HG02623 (cell line): Measurements from ENCODE around the gene TP53TG5.
A peak's percentile ranks its signal among the peaks of the same experiment; 100 is the strongest.

ENCODE experiments used
- ATAC-seq: cut with Tn5 transposase; IDR thresholded peaks from one replicate; pipeline ENCODE4 v1.9.1; 2021; ENCODE audit warnings: moderate library complexity; ENCODE audit not compliant: unreplicated experiment

TP53TG5 gene

GRCh38 chr20:45405571-45406259, 27.6 kb upstream of the TP53TG5 start:
- ATAC-seq = no peak

DNA sequence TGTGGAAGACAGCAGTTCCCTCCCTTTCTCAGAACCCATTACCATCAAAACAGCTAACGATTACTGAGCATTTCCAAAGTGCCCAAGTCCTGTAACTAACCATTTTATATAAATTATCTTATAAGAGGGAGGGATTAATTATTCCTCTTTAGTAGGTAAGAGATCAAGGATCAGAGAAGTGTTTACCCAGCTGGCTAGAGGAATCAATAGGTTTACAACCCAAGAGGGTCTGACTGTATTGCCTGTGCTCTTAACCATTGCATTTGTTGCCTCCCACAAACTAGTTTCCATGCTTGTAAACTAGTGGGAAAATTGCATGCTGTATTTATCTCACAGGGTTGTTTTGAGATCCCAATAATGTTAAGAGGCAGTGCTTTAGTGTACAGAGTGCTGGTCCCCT, 26.3 kb upstream of the TP53TG5 start:
- ATAC-seq = no peak

- no peak for ATAC-seq
Observed at GRCh38 chr20:45402946-45403345, 24.8 kb upstream of the TP53TG5 start.

DNA sequence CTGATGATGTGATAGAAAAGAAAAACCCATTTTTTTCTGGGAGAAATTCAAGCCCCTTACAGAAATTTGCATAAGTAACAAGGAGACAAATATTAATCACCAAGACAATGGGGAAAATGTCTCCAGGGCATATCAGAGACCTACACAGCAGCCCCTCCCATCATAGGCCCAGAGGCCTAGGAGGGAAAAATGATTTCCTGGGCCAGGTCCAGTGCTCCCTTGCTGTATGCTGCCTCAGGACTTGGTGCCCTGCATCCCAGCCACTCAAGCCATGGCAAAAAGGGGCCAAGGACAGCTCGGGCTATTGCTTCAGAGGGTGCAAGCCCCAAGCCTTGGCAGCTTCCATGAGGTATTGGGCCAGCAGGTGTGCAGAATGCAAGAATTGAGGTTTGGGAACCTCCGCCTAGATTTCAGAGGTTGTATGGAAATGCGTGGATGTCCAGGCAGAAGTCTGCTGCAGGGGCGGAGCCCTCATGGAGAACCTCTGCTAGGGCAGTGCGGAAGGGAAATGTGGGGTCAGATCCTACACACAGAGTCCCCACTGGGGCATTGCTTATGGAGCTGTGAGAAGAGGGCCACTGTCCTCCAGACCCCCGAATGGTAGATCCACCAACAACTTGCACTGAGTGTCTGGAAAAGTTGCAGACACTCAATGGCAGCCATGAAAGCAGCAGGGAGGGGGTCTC, 22.4 kb upstream of the TP53TG5 start:
- no peak for ATAC-seq

DNA sequence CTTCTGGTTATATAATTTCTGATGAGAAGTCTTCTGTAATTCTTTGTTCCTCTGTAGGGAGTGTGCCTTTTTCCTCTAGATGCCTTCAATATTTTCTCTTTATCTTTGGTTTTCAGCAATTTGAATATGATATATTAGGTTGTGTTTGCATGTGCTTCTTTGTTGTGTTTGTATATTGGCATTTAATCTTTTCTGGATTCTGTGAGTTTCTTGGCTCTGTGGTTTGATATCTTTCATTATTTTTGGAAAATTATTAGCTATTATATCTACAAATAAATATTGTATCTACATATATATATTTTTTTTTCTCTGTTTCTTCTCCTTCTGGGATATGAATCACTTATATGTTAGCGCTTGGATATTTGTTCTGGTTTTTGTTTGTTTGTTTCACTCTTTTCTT, 20.9 kb upstream of the TP53TG5 start:
- no peak for ATAC-seq

GRCh38 chr20:45395114-45395415, 16.9 kb upstream of the TP53TG5 start:
- ATAC-seq = no peak

GRCh38 chr20:45394221-45395113, 16.3 kb upstream of the TP53TG5 start:
- no peak for ATAC-seq

- no peak for ATAC-seq
Observed at GRCh38 chr20:45392733-45393132, 14.6 kb upstream of the TP53TG5 start.

DNA sequence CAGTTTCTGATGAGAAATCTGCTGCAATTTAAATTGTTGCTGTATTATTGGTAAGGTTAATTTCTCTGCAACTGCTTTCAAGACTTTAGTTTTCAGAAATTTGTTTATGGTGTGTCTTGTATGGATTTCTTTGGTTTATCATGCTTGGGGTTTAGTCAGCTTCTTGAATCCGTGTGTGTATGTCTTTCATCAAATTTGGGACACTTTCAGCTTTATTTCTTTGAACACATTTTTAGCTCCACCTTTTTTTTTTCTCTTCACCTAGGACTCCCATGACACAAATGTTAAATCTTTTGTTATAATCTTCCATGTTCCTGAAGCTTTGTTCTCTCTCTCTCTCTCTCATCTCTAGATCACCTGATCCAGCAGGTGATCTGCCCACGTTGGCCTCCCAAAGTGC, 13.4 kb upstream of the TP53TG5 start:
- ATAC-seq = no peak

DNA sequence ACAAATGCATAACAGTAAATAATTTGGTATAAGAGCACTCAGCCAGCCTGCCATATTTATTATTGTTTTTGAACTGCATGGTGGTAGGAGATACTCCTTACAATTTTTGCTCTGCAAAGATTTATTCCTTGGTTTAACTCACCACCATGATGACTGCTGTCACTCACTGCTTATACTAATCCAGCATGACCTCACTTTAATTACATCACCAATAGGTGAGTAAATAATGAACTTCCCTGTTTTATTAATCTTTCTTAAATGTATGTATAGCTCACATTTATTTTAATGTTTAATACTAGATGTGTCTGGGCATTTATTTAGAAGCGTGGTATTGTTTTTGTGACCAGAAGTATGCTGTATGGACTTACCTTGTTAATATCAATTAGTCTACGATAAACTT, 12.8 kb upstream of the TP53TG5 start:
- no peak for ATAC-seq

- no peak for ATAC-seq
Observed at GRCh38 chr20:45387274-45387673, 9.1 kb upstream of the TP53TG5 start.

DNA sequence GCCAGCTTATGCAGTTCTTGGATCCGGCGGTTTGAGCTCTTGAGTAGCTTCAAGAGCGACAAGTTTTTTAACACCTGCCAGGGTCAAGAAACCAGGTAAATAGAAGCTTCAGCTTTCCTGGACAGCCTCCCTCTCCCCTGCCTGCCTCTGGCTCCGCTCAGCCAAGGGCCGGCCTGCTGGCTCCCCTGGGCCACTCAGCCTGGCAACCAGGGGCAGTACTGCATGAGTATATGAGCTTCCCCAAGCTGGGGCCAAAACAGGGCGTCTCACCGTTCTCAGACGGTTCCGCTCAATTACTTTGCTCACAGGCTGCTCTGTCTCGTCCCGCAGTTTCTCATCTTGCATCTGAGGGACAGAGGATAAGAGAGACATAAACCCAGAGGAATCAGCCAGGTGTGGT, 856 bp downstream of the TP53TG5 start:
- no peak for ATAC-seq

GRCh38 chr20:45374966-45375365, 3.2 kb downstream of the TP53TG5 start:
- no peak for ATAC-seq

DNA sequence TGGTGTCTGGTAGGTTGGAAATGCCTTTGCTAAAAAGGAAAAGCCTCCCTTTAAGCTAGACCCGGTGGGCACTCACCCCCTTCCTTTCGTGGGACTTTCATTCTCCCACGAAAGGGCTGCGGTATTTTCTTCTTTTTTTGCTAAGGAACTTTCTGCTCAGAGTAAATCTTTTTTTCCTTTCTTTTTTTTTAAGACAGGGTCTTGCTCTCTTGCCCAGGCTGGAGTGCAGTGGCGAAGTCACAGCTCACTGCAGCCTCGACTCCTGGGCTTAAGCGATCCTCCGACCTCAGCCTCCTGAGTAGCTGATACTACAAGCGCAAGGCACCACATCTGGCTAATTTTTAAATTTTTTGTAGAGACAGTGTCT, 4.0 kb downstream of the TP53TG5 start:
- ATAC-seq = no peak

GRCh38 chr20:45373353-45374100, 4.6 kb downstream of the TP53TG5 start:
- peak; percentile 62 for ATAC-seq

DNA sequence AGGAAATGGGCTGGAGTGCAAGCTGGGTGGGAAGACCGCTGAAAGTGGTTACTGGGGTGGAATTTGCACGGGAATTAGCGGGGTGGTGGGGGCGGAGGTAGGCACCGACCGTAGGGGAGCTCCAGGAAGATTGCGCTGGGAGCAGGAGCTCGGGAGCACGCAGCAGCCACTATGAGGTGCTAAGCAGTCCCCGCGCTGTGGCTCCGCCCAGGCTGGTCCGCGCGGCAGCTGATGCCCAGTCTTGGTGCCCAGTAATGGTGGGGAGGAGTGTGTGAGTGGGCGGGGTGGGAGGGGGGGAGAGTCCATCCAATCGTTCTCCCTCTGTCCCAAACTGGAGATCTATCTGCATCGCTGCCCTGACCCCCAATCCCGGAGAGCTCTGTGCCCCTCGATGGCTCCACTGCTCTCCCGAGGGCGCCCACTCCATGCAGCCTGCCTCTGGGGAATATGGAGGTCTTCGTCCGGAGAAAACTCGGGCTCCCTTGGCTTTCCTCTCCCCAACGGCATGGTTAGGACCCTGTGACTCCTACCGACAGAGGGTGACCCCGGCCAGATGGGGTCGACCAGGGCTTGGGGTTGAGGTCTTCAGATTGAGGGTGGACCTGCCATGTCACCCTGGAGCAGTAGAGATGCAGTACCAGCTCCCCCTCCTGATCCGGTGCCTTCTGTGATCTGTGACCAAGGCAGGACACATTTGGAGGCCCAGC, 5.3 kb downstream of the TP53TG5 start:
- no peak for ATAC-seq

GRCh38 chr20:45372241-45372640, 5.9 kb downstream of the TP53TG5 start:
- ATAC-seq = no peak

GRCh38 chr20:45370571-45371160, 7.5 kb downstream of the TP53TG5 start:
- ATAC-seq = no peak

GRCh38 chr20:45368221-45368980, 9.7 kb downstream of the TP53TG5 start:
- ATAC-seq = peak; percentile 77

DNA sequence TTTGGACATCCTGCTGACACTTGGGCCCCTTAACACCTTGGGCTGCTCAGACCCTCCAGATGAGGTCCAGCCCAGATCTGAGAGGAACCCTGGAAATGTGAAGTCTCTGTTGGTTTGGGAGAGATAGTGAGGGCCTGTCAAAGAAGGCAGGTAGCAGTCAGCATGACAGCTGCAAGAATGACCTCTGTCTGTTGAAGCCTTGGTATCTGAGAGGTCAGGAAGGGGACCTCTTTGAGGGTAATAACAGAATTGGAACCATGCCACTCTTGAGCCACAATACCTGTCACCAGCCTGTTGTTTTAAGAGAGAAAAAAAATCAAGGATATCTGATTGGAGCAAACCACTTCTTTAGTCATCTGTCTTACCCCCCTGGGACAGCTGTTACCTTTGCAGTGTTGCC, 11.0 kb downstream of the TP53TG5 start:
- ATAC-seq = no peak
